HG03571 (cell line): ENCODE data around the gene ZNF776.
A peak's percentile ranks its signal among the peaks of the same experiment; 100 is the strongest.
"Not testable (repeated sequence)": the region's sequence is repeated elsewhere in the genome, so short reads cannot be mapped to it uniquely, and the experiment has no call there.

Experiments
- ATAC-seq: cut with Tn5 transposase; IDR thresholded peaks from one replicate; pipeline ENCODE4 v1.9.1; 2021; ENCODE audit not compliant: unreplicated experiment

Gene ZNF776

GRCh38 chr19:57746580-57747471 lies at the start of gene ZNF776:
Gene ZNF776, plus strand, starts transcription at chr19:57746815. Its CDS starts 244 bp downstream, at chr19:57747059.
- ATAC-seq: peak; percentile 95

DNA sequence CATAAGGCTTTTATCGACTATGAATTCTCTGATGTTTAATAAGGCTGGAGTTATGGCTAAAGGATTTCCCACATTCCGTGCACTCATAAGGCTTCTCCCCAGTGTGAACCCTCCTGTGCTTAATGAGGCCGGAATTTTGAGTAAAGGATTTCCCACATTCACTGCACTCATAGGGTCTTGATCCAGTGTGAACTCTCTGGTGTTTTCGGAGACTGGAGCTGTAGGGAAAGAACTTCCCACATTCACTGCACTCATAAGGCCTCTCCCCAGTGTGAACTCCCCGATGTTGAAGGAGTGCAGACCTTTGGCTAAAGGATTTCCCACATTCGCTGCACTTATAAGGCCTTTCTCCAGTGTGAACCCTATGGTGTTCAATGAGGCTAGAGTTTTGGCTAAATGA lies 45.0 kb upstream of the ZNF776 start:
- no peak for ATAC-seq

DNA sequence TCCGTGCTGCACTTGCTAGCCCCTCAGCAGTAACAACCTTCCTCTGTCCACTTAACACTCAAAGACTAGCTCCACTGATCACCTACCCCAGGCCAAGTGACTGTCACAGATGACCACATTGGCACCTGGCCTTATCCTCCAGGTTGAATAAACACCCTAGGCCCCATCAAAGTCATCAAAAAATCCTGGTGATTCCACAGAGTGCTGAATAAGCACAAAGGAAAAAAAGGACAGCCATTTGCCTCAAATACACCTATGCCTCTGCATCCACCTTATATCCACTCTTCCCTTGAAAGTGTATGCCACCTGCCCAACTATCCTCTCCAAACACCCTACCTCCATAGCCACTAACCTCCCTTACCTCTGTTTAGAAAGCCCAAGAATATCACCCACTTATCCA lies 40.3 kb upstream of the ZNF776 start:
- ATAC-seq: no peak

- ATAC-seq: no peak
These were observed 37.8 kb upstream of the ZNF776 start, which contains the start of gene ZNF154 for GRCh38 chr19:57708641-57709361. Gene ZNF154, minus strand, starts transcription at chr19:57709204. Its CDS starts 233 bp downstream, at chr19:57708971.

DNA sequence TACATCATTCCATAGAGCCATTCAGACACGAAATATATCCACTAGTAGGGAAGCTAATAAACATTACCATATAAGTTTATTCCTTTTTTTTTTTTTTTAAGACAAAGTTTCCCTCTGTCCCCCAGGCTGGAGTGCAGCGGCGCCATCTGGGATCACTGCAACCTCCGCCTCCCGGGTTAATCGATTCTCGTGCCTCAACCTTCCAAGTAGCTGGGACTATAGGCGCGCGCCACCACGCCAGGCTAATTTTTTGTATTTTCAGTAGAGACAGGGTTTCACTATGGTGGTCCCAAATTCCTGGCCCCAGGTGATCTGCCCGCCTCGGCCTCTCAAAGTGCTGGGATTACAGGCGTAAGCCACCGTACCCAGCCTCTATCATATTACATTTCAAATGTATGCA lies 37.0 kb upstream of the ZNF776 start:
- no peak for ATAC-seq

- no peak for ATAC-seq
These were observed 34.4 kb upstream of the ZNF776 start for GRCh38 chr19:57712222-57712621.

DNA sequence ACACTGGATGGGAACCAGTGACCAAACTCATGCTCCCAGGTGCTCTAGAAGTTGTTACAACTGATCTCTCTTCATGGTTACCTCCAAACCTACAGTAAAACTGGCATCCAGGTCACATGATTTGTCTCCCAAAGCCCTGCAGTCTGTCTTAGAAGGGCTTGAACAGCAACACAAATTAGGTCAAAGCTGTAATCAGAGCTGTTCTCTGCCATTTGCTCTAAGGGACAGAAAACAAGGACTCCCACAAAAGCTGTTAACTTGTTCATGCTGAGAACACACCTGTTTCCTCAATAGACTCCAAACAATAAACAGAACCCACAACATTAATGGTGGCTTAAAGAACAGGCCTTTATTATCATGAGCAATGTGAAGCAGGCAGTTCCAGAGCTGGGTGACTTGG lies 27.2 kb upstream of the ZNF776 start:
- no peak for ATAC-seq

GRCh38 chr19:57719901-57720519 lies 26.6 kb upstream of the ZNF776 start:
- ATAC-seq: no peak

GRCh38 chr19:57720878-57721277 lies 25.7 kb upstream of the ZNF776 start:
- no peak for ATAC-seq

GRCh38 chr19:57738320-57738719 lies 8.3 kb upstream of the ZNF776 start:
- ATAC-seq: not testable (repeated sequence)

DNA sequence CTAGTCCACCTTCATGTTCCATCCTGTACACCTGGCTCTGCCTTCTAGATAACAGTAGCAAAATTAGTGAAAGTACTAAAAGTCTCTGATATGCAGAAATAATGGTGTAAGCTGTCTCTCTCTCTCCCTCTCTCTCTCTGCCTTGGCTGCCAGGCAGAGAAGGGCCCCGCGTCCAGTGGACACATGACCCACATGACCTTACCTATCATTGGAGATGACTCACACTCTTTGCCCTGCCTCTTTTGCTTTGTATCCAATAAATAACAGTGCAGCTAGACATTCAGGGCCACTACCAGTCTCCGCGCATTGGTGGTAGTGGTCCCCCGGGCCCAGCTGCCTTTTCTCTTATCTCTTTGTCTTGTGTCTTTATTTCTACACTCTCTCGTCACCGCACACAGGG lies 7.8 kb upstream of the ZNF776 start:
- not testable (repeated sequence) for ATAC-seq

- no peak for ATAC-seq
These were observed 825 bp downstream of the ZNF776 start for GRCh38 chr19:57747472-57747807.

GRCh38 chr19:57748029-57748428 lies 1.4 kb downstream of the ZNF776 start:
- no peak for ATAC-seq

GRCh38 chr19:57754091-57754673 lies 7.6 kb downstream of the ZNF776 start:
- ATAC-seq: no peak

- ATAC-seq: no peak
These were observed 8.4 kb downstream of the ZNF776 start for GRCh38 chr19:57755031-57755430.

DNA sequence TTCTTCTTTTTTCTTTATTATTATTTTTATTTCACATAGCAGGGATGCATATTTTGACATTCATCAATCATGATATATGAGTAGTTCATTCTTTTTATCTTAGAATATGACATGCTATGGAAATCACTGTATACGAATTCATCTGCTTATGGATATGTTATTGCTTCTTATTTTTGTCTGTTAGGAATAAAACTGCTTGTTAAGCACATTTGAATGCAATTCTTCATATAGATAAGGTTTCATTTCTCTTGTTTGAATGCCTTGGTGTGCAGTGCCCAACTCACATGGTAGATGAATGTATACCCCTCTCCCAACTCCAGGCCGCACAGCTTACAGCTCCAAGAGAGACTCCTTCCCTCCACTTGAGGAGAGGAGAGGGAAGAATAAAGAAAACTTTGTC lies 11.3 kb downstream of the ZNF776 start:
- ATAC-seq: no peak

DNA sequence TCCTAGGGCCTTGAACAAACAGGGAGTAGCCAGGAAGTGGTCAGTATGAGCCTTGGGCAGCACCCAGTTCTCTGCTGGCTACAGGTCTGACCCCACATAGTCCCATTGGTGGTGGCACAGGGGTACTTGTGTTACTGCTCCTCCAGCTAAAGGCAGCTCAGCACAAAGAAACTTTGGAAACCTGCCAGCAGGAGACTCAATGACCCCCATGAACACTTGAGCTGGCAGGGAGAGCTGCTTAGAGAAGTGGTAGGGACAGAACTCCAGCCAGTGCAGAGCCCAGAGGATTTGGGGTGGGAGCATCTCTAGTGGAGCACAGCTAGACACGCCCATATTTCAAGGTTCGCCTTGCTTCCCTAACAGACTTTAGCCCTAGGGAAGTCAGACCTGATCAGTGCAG lies 12.5 kb downstream of the ZNF776 start:
- ATAC-seq: no peak

DNA sequence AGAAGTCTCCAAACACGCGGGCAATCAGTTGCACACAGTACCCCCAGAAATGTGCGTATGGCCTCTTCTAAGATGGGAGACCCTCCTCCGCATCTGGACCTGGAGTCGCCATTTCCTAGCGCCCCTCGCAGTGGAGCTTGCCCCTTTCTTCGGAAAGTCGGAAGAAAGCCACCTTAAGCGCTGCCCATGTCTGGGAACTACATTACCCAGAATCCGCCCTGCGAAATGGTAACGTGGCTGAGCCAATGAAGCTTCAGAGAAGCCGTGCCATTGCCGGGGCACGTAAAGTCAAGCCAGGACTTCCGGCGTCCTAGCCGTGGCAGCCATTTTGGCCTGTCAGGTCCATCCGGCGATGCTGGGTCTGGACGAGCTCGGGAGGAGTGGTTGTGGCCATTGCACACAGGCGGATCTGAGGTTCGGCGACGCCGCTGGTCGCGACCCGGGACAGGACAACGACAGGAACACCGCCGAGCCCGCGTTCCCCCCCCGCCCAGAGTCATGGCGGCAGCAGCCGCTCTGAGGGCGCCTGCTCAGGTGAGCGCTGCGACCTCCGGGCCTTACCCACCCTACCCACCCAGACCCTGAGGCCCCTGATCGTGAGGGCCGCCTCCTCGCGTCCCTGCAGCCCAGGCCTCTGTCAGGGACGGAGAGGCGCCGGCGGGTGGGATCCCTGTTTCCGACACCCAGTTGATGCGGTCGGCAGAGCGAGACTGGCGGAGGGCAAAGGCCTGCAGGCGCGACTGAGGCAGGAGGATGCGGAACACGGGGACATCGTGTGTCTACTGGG lies 22.9 kb downstream of the ZNF776 start, which contains the start of gene ZNF586:
Gene ZNF586 (plus strand): TSS at position 332 of the 787 bp plus-strand sequence. CDS start 167 bp downstream, at position 499.
- peak; percentile 92 for ATAC-seq

GRCh38 chr19:57771417-57771816 lies 24.8 kb downstream of the ZNF776 start:
- no peak for ATAC-seq

GRCh38 chr19:57773488-57773887 lies 26.9 kb downstream of the ZNF776 start:
- no peak for ATAC-seq
